Uterus (tissue), 4 donors: Measurements from ENCODE around the gene BCL11B. TPM values are rescaled to one million over a fixed set of nuclear protein-coding genes. Genes with fewer than 3 reads are reported as not detected.

Experiments
- DNase-seq, 2 donors: peaks; one replicate each; pipeline ENCODE4 v3.0.0-alpha.2; 2019 to 2020
- H3K27ac ChIP-seq, 2 donors: fragments of 200-600 bp; sonication (generic); 1 replicate in 1 of 2; 2 replicates in 1 of 2; pipeline ENCODE4 v1.5.1; 2016 to 2018
- H3K27me3 ChIP-seq, 2 donors: fragments of 200-600 bp; sonication (generic); one replicate each; pipeline ENCODE4 v1.5.1; 2018 to 2019; ENCODE audit warnings: control low read depth in 1 of 2
- H3K36me3 ChIP-seq, 2 donors: fragments of 200-600 bp; sonication (generic); one replicate each; pipeline ENCODE4 v1.5.1; 2019; ENCODE audit warnings: control low read depth in 1 of 2
- H3K4me1 ChIP-seq, 2 donors: fragments of 200-600 bp; sonication (generic); one replicate each; pipeline ENCODE4 v1.5.1; 2018 to 2019; ENCODE audit warnings: control low read depth in 1 of 2
- H3K4me3 ChIP-seq, 2 donors: fragments of 200-600 bp; sonication (generic); 1 replicate in 1 of 2; 2 replicates in 1 of 2; pipeline ENCODE4 v1.5.1; 2018 to 2019; ENCODE audit warnings: mild to moderate bottlenecking in 1 of 2
- H3K9me3 ChIP-seq, 2 donors: fragments of 200-600 bp; sonication (generic); one replicate each; pipeline ENCODE4 v1.5.1; 2019; ENCODE audit warnings: control low read depth in 1 of 2
- POLR2A ChIP-seq, 2 donors: fragments of 450-650 bp; IDR thresholded peaks; one replicate each; pipeline ENCODE4 v1.6.1; 2016; ENCODE audit warnings: antibody characterized with exemption in 2 of 2, mild to moderate bottlenecking in 1 of 2, moderate library complexity in 1 of 2
- intact Hi-C: fragments of 100-400 bp; cut with DNase I; formaldehyde crosslinking; loops from one replicate; pipeline ENCODE4 v1.15.1; 2023; ENCODE audit warnings: low total_unique reads
- total RNA-seq, 4 donors: library from RNA; depleted of rRNA in 3 of 4; stranded (reverse); fragments of >200 nt in 3 of 4; gene quantifications; one replicate each; pipeline versions ENCODE4 v1.1.0 to v1.2.4, GENCODE V29; 2014 to 2023
- TF ChIP-seq, protein P1 (sequence below), 4 experiments: fragments of 200-600 bp in 2 of 4; fragments of 450-650 bp in 2 of 4; sonication (generic) in 2 of 4; IDR thresholded peaks; one replicate each; pipeline ENCODE4 v1.5.1; 2016 to 2019; ENCODE audit warnings: antibody characterized with exemption in 4 of 4, mild to moderate bottlenecking in 2 of 4, moderate library complexity in 1 of 4
- donor health status: DM: yes; HTN: yes; CAD: no.

Gene BCL11B
- total RNA-seq, 4 donors from 2014 or later, result 0.29 to 0.55 (median 0.46) TPM; not detected in 1

DNA sequence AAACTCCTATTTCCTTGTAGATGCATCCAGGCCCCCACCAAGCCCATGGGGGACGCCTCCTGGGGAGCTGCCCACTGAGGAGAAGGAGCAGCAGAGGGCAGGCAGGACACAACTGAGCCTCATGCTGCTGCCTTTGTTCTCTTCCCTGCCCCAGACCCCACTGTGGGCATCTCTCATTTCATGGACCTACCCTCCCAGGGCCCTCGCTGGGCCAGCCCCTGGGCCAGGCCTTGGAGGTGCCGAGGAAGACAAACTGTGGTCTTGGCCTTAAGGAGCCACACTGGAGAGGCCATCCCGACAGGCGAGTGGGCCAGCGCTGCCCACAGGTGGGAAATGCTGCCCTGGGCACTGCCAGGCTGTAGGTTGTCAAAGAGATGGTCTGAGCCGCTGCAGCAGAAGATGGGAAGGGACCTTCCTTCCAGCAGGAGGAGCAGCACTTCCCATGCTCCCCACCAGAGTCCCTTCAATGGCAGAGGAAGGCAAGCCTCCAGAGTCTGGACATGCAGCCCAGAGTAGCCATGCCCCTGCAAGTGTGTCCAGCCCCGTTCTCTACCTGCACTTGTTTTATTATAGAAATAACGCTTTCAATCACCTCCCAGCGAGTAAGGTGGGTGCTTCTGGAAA lies 147.4 kb downstream of the BCL11B start:
- H3K27ac ChIP-seq, result no peak overlapping the region
- H3K36me3 ChIP-seq, result no peaks in the 10 kb centered on the region
- DNase-seq, result no peak
- no peak overlapping the region for H3K4me3 ChIP-seq
- no peaks in the 10 kb centered on the region for H3K4me1 ChIP-seq
- intact Hi-C loops, result no loop called here
- no peaks in the 10 kb centered on the region for H3K9me3 ChIP-seq
- no peak for TF ChIP-seq POLR2A (IDR thresholded peaks at IDR 0.05)
- TF ChIP-seq, protein P1, sequence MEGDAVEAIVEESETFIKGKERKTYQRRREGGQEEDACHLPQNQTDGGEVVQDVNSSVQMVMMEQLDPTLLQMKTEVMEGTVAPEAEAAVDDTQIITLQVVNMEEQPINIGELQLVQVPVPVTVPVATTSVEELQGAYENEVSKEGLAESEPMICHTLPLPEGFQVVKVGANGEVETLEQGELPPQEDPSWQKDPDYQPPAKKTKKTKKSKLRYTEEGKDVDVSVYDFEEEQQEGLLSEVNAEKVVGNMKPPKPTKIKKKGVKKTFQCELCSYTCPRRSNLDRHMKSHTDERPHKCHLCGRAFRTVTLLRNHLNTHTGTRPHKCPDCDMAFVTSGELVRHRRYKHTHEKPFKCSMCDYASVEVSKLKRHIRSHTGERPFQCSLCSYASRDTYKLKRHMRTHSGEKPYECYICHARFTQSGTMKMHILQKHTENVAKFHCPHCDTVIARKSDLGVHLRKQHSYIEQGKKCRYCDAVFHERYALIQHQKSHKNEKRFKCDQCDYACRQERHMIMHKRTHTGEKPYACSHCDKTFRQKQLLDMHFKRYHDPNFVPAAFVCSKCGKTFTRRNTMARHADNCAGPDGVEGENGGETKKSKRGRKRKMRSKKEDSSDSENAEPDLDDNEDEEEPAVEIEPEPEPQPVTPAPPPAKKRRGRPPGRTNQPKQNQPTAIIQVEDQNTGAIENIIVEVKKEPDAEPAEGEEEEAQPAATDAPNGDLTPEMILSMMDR (IDR thresholded peaks at IDR 0.05), result no peak
- no peaks in the 10 kb centered on the region for H3K27me3 ChIP-seq

DNA sequence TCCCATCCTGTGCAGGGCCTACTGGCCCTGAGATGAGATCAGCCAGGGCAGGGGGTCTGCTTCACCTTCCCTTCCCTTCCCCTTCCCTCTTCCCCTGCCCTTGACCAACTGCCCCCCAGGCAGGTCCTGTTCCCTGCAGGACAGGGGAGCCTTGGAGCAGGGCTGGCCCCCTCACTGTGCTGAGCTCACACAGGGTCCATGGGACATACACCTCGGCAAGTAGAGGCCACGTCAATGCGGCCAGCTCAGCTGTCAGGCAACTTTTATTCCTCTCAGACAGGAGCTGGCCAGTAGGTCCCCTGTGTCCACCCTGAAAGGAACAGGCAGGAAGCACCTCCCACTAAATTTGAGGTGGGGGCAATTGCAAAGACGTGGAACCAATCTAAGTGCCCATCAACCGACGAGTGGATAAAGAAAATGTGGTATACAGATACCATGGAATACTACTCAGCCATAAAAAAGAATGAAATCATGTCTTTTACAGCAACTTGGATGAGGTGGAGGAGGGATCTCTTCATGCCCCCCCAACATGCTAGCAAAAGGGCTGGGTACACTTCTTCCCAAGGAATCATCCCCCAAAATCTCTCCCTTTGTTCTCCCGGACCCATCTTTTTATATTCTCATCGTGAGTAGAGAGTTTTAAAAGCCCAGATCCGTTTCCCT lies 148.7 kb downstream of the BCL11B start:
- peaks cover 0 to 2% of the 10 kb centered on the region in 2 donors for H3K27me3 ChIP-seq
- intact Hi-C loops, result no loop called here
- no peaks in the 10 kb centered on the region for H3K9me3 ChIP-seq
- no peak for TF ChIP-seq POLR2A (IDR thresholded peaks at IDR 0.05)
- TF ChIP-seq, protein P1 (IDR thresholded peaks at IDR 0.05), result no peak
- H3K36me3 ChIP-seq, result no peaks in the 10 kb centered on the region
- DNase-seq, result no peak
- no peaks in the 10 kb centered on the region for H3K4me1 ChIP-seq
- H3K27ac ChIP-seq, result no peak overlapping the region
- H3K4me3 ChIP-seq, result no peak overlapping the region

DNA sequence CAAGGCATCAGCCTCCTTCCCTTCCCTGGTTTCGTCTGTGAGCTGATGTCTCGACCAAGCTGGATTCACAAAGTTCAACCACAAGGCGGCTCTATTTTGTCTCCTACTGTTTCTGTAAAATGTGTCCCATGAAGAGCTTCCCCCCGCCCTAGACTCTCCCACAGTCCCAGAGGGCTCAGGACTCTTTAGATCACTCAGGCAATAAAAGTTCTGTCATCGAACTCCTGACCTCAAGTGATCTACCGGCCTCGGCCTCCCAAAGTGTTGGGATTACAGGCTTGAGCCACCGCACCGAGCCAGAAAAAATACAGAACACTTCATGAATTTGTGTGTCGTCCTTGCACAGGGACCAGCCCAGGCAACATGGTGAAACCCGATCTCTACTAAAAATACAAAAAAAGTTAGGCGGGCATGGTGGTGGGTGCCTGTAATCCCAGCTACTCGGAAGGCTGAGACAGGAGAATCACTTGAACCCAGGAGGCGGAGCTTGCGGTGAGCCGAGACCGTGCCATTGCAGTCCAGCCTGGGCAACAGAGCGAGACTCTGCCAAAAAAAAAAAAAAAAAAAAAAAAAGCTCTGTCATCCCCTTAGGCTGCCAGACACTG lies 149.4 kb downstream of the BCL11B start:
- Histone ChIP-seq H3K36me3 (no peaks in the 10 kb centered on the region), H3K27me3 (peaks cover 0 to 4% of the 10 kb centered on the region in 2 donors), H3K27ac (no peak overlapping the region), H3K4me1 (no peaks in the 10 kb centered on the region), H3K9me3 (no peaks in the 10 kb centered on the region), H3K4me3 (no peak overlapping the region)
- TF ChIP-seq POLR2A (IDR thresholded peaks at IDR 0.05), result no peak
- TF ChIP-seq, protein P1 (IDR thresholded peaks at IDR 0.05), result no peak
- no peak for DNase-seq
- intact Hi-C loops, result no loop called here

DNA sequence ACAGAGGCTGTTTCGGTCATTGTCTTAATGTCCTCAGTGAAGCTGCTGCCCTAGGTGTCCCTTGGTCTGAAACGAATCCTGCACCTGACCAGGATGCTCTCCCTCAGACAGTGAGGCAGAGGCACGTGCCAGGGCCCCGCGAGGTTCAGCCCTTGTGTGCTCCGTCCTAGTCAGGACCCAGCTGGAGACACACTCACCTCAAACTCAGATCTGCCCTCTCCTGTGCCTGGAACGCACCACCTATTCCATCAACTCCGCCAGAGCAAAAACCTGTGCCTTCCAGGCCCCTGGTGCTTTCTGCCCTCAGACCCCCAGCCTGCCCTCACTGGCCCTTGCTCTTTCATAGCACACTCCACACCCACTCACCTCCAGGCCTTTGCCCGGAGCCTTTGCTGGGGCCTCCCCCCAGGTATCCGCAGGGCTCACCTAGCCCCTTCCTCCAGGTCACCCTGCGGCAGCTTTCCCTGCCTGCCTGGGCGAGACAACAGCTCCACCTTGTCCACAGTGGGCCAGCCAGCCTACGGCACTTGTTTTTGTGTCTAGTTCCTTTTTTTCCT lies 150.6 kb downstream of the BCL11B start:
- Histone ChIP-seq H3K9me3 (no peaks in the 10 kb centered on the region), H3K27me3 (peaks cover 0 to 4% of the 10 kb centered on the region in 2 donors), H3K36me3 (no peaks in the 10 kb centered on the region), H3K4me3 (no peak overlapping the region), H3K27ac (no peak overlapping the region), H3K4me1 (no peaks in the 10 kb centered on the region)
- intact Hi-C loops, result no loop called here
- TF ChIP-seq, protein P1 (IDR thresholded peaks at IDR 0.05), result no peak
- no peak for TF ChIP-seq POLR2A (IDR thresholded peaks at IDR 0.05)
- no peak for DNase-seq
